Mammary epithelial cell (primary cell): ENCODE results near the gene BTLA.

ENCODE experiments used
- EZH2 ChIP-seq: IDR thresholded peaks from 2 replicates; pipeline ENCODE4 v1.6.1; 2012; ENCODE audit warnings: low read length, inconsistent platforms, borderline replicate concordance
- TF ChIP-seq, protein P1 (sequence below), 2 donors: IDR thresholded peaks in 1 of 2; conservative IDR thresholded peaks in 1 of 2; 2 replicates each; pipeline ENCODE4 v1.5.1; 2011 to 2012; ENCODE audit warnings: inconsistent platforms in 2 of 2, low read length in 2 of 2, mild to moderate bottlenecking in 2 of 2, control low read depth in 1 of 2, low read depth in 1 of 2; ENCODE audit not compliant: insufficient read depth in 1 of 2; ENCODE audit errors: extremely low read depth in 1 of 2

DNA sequence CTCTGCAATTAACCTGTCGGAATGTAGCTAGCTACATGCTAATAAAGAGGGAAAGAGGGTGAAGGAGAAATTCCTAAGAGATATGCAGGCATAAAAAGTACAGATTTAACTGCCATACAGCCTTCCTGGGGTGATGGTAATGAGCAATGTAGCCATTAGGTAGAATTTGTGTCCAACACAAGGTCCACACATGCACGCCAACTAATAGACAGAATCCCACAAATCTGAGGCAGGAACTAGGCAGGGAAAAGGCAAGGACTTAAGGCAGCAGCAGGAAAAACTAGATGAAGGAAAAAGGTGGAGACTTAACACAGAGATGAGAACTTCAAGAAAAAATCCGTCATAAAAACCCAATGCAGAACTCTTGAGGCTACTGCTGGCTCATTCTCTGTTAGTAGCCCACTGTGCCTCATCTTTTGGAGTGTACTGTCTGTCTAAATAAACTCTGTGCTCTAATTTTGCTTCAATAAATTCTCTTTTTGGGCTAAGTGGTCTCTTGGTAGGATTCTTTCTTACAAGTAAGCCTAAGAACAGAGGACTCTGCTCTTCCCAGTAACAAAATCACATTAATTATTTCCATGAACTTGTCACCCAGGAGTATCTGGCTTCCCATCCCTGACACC lies 81.5 kb downstream of the BTLA start:
- TF ChIP-seq, protein P1, sequence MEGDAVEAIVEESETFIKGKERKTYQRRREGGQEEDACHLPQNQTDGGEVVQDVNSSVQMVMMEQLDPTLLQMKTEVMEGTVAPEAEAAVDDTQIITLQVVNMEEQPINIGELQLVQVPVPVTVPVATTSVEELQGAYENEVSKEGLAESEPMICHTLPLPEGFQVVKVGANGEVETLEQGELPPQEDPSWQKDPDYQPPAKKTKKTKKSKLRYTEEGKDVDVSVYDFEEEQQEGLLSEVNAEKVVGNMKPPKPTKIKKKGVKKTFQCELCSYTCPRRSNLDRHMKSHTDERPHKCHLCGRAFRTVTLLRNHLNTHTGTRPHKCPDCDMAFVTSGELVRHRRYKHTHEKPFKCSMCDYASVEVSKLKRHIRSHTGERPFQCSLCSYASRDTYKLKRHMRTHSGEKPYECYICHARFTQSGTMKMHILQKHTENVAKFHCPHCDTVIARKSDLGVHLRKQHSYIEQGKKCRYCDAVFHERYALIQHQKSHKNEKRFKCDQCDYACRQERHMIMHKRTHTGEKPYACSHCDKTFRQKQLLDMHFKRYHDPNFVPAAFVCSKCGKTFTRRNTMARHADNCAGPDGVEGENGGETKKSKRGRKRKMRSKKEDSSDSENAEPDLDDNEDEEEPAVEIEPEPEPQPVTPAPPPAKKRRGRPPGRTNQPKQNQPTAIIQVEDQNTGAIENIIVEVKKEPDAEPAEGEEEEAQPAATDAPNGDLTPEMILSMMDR (conservative IDR thresholded peaks at IDR 0.05 in 1 of 2, IDR thresholded peaks at IDR 0.05 in 1 of 2; ENCODE audit: extremely low read depth in 1 of 2, insufficient read depth in 1 of 2, low read depth in 1 of 2, low read length in 2 of 2) = no peak
- TF ChIP-seq EZH2 = no peak
